GM19452 (cell line): ENCODE results near the gene UVRAG.

Experiments
- ATAC-seq: cut with Tn5 transposase; IDR thresholded peaks from one replicate; pipeline ENCODE4 v1.9.1; 2021; ENCODE audit not compliant: unreplicated experiment

Gene UVRAG

GRCh38 chr11:76157891-76158290 lies 342.9 kb downstream of the UVRAG start:
- no peak for ATAC-seq

GRCh38 chr11:76158394-76159302 lies 343.6 kb downstream of the UVRAG start:
- no peak for ATAC-seq

- ATAC-seq = no peak
These were observed 344.4 kb downstream of the UVRAG start for GRCh38 chr11:76159303-76159937.

GRCh38 chr11:76159983-76160661 lies 345.1 kb downstream of the UVRAG start:
- ATAC-seq = no peak

- no peak for ATAC-seq
These were observed 345.8 kb downstream of the UVRAG start for GRCh38 chr11:76160856-76161255.

- ATAC-seq = no peak
These were observed 346.4 kb downstream of the UVRAG start for GRCh38 chr11:76161261-76161961.

- ATAC-seq = no peak
These were observed 347.6 kb downstream of the UVRAG start for GRCh38 chr11:76162336-76163288.

GRCh38 chr11:76163289-76163880 lies 348.4 kb downstream of the UVRAG start:
- no peak for ATAC-seq

- no peak for ATAC-seq
These were observed 349.1 kb downstream of the UVRAG start for GRCh38 chr11:76164081-76164480.

GRCh38 chr11:76164861-76165751 lies 350.1 kb downstream of the UVRAG start:
- no peak for ATAC-seq

GRCh38 chr11:76166314-76166713 lies 351.3 kb downstream of the UVRAG start:
- ATAC-seq = peak; percentile 69

GRCh38 chr11:76167590-76167989 lies 352.6 kb downstream of the UVRAG start:
- no peak for ATAC-seq

GRCh38 chr11:76169473-76169896 lies 354.5 kb downstream of the UVRAG start:
- ATAC-seq = peak; percentile 57

- ATAC-seq = no peak
These were observed 355.5 kb downstream of the UVRAG start for GRCh38 chr11:76170468-76170867.

GRCh38 chr11:76172583-76172982 lies 357.6 kb downstream of the UVRAG start:
- ATAC-seq = no peak

- no peak for ATAC-seq
These were observed 358.7 kb downstream of the UVRAG start for GRCh38 chr11:76173663-76174062.

GRCh38 chr11:76174330-76174729 lies 359.3 kb downstream of the UVRAG start:
- ATAC-seq = no peak

- no peak for ATAC-seq
These were observed 360.8 kb downstream of the UVRAG start for GRCh38 chr11:76175783-76176182.

- ATAC-seq = no peak
These were observed 361.5 kb downstream of the UVRAG start for GRCh38 chr11:76176463-76176862.
